ENCODE measurements around the gene CCR6.

GRCh38 chr6:167143041-167143440 is 20.1 kb downstream of the CCR6 start:
- TF ChIP-seq CTCF (IDR thresholded peaks at IDR 0.05) = no peak
- no peak for TF ChIP-seq POLR2A (IDR thresholded peaks at IDR 0.05)
- no peak for TF ChIP-seq EP300 (IDR thresholded peaks at IDR 0.05)
